ENCODE results near the gene GNPNAT1. TPM values are rescaled to one million over a fixed set of nuclear protein-coding genes. Genes with fewer than 3 reads are reported as not detected.

GNPNAT1 gene
- total and polyA plus RNA-seq, 2 experiments from 2014 or later, result 44.4 to 68.7 TPM

DNA sequence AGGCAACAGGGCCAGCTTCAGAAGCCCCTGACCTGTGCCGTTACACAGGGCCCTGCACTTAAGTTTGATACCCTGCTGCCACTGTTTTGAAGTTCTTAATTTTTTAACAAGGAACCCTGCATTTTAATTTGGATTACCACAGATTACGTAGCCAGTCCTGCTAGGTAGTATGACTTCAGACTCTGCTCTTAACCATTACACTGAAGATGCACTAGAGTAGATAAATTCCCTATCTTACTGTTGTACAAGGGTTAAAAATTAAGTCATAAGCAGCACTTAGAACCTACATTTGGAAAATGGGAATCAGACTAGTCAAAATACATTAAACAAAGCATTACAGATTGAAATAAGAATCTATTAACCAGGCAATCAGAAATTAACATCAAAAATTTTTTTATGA lies 2.3 kb downstream of the GNPNAT1 start:
- Histone ChIP-seq H3K79me2 (replicated peaks; ENCODE audit: insufficient read depth) (peaks cover 49% of the 10 kb centered on the region), H3K27ac (ENCODE audit: low read depth) (no peak overlapping the region), H3K9me2 (ENCODE audit: insufficient read depth) (no peaks in the 10 kb centered on the region), H3K27me3 (ENCODE audit: insufficient read depth) (no peaks in the 10 kb centered on the region), H2AFZ (no peak overlapping the region), H3F3A (replicated peaks; ENCODE audit: low read depth) (no peaks in the 10 kb centered on the region), H4K20me1 (replicated peaks; ENCODE audit: insufficient read depth) (peaks cover 10% of the 10 kb centered on the region; the same call in 1 of the 2 replicates), H3K4me1 (ENCODE audit: insufficient read depth) (peaks cover 19% of the 10 kb centered on the region), H3K4me3 (peak overlapping the region; percentile 68; the same call in 1 of the 2 replicates), H3K4me2 (peak overlapping the region; percentile 80; the same call in 1 of the 2 replicates), H3K36me3 (ENCODE audit: insufficient read depth) (no peaks in the 10 kb centered on the region)
- TF ChIP-seq, protein P1, sequence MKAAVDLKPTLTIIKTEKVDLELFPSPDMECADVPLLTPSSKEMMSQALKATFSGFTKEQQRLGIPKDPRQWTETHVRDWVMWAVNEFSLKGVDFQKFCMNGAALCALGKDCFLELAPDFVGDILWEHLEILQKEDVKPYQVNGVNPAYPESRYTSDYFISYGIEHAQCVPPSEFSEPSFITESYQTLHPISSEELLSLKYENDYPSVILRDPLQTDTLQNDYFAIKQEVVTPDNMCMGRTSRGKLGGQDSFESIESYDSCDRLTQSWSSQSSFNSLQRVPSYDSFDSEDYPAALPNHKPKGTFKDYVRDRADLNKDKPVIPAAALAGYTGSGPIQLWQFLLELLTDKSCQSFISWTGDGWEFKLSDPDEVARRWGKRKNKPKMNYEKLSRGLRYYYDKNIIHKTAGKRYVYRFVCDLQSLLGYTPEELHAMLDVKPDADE (IDR thresholded peaks at IDR 0.05), result no peak
- no peak for TF ChIP-seq ZNF462 (CRISPR knock-in tag; IDR thresholded peaks at IDR 0.05)
- TF ChIP-seq EZH2 (IDR thresholded peaks at IDR 0.05; ENCODE audit: low read depth, unreplicated experiment), result no peak
- TF ChIP-seq ZNF331 (CRISPR knock-in tag; IDR thresholded peaks at IDR 0.05; ENCODE audit: low read depth), result no peak
- no peak for TF ChIP-seq JUNB (IDR thresholded peaks at IDR 0.05; ENCODE audit: unreplicated experiment)
- TF ChIP-seq STAT1 (IDR thresholded peaks at IDR 0.05; ENCODE audit: unreplicated experiment), result no peak
- no peak for TF ChIP-seq POLR2AphosphoS5 (IDR thresholded peaks at IDR 0.05; ENCODE audit: low read depth)
- no peak for TF ChIP-seq EZH2phosphoT487 (IDR thresholded peaks at IDR 0.05; ENCODE audit: unreplicated experiment)
- TF ChIP-seq CTCF (conservative IDR thresholded peaks at IDR 0.05; ENCODE audit: low read depth in 2 of 2), result no peak
- TF ChIP-seq ZNF114 (CRISPR knock-in tag; IDR thresholded peaks at IDR 0.05), result no peak
- Mint-ChIP-seq H3K27me3 (ENCODE audit: insufficient read depth, low read depth, poor library complexity) (peaks cover 10% of the 10 kb centered on the region), H3K36me3 (ENCODE audit: low read depth) (peaks cover 5% of the 10 kb centered on the region; the same call in 2 of the 3 replicates), H3K27ac (peak overlapping the region; percentile 20; the same call in 1 of the 2 replicates), H3K4me3 (peak overlapping the region; percentile 84), H3K9me3 (no peaks in the 10 kb centered on the region; the same call in 2 of the 3 replicates), H3K4me1 (peaks cover 15% of the 10 kb centered on the region)
- ATAC-seq (no peak), DNase-seq (ENCODE audit: low spot score) (no peak)
